Spleen (tissue), 7 donors: ENCODE data around the gene USP36.
A peak's percentile ranks its signal among the peaks of the same experiment; 100 is the strongest.

Experiments used
- CTCF ChIP-seq, 11 experiments: fragments of 200-600 bp in 7 of 11; fragments of 450-650 bp in 4 of 11; sonication (generic) in 4 of 11; IDR thresholded peaks in 8 of 11; conservative IDR thresholded peaks in 3 of 11; 1 replicate in 7 of 11; 2 replicates in 4 of 11; pipeline versions ENCODE4 v1.4.0 to v1.8.0; 2016 to 2021; ENCODE audit warnings: antibody characterized with exemption in 11 of 11, inconsistent platforms in 4 of 11, mild to moderate bottlenecking in 1 of 11
- POLR2A ChIP-seq, 3 donors: fragments of 450-650 bp; IDR thresholded peaks; one replicate each; pipeline ENCODE4 v1.5.1; 2017; ENCODE audit warnings: antibody characterized with exemption in 3 of 3, mild to moderate bottlenecking in 1 of 3
- POLR2AphosphoS5 ChIP-seq, 3 donors: sonication (generic); formaldehyde crosslinking; IDR thresholded peaks; one replicate each; pipeline ENCODE4 v1.5.1; 2017; ENCODE audit warnings: antibody characterized with exemption in 3 of 3
- donor health status: DM: no; HTN: no; CAD: no; lungs with moderate emphysema.
- donor health status: DM: no; HTN: no; CAD: no.
- donor health status: DM: no; HTN: no; CAD: no.

GRCh38 chr17:78883089-78883532 lies 42.5 kb upstream of the USP36 start:
- TF ChIP-seq CTCF (IDR thresholded peaks at IDR 0.05 in 8 of 11, conservative IDR thresholded peaks at IDR 0.05 in 3 of 11): peak in 1 of 11 experiments; percentile 11
- TF ChIP-seq POLR2A (IDR thresholded peaks at IDR 0.05): no peak
- TF ChIP-seq POLR2AphosphoS5 (IDR thresholded peaks at IDR 0.05): peak; percentile 67 to 79 (median 72)
